Measurements from ENCODE around the gene DUS4L.
"Not testable (repeated sequence)": the region's sequence is repeated elsewhere in the genome, so short reads cannot be mapped to it uniquely, and the experiment has no call there.

The DUS4L gene, protein sequence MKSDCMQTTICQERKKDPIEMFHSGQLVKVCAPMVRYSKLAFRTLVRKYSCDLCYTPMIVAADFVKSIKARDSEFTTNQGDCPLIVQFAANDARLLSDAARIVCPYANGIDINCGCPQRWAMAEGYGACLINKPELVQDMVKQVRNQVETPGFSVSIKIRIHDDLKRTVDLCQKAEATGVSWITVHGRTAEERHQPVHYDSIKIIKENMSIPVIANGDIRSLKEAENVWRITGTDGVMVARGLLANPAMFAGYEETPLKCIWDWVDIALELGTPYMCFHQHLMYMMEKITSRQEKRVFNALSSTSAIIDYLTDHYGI

GRCh38 chr7:107563775-107564552, at the start of gene DUS4L, which contains the start of gene COG5:
Gene DUS4L, plus strand, starts transcription at chr7:107563971. Its CDS starts 3,100 bp downstream, at chr7:107567071.
Gene COG5, minus strand, starts transcription at chr7:107563920. Its CDS starts 24 bp downstream, at chr7:107563896.
- peak; percentile 63 to 71 for DNase-seq (ENCODE audit: low read depth in 2 of 2)

DNA sequence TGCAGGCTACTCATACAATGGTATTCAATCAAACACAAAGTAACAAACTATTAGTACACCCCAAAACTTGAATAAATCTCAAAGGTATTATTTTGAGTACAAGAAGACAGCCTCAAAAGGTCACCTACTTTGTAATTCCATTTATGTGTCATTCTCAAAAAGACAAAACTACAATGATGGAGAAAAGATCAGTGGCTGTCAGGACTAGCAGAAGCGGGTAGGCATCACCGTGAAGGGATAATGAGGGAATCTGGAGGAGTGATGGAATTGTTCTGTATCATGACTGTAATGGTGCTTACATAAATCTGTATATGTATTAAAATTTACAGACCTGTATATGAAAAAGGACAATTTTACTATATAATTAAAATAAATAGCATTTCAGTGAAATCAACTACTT, 37.1 kb upstream of the DUS4L start:
- DNase-seq (ENCODE audit: low read depth in 2 of 2) = no peak

GRCh38 chr7:107527196-107527595, 36.6 kb upstream of the DUS4L start:
- DNase-seq (ENCODE audit: low read depth in 2 of 2) = no peak

- no peak for DNase-seq (ENCODE audit: low read depth in 2 of 2)
Observed at GRCh38 chr7:107528461-107528860, 35.3 kb upstream of the DUS4L start.

DNA sequence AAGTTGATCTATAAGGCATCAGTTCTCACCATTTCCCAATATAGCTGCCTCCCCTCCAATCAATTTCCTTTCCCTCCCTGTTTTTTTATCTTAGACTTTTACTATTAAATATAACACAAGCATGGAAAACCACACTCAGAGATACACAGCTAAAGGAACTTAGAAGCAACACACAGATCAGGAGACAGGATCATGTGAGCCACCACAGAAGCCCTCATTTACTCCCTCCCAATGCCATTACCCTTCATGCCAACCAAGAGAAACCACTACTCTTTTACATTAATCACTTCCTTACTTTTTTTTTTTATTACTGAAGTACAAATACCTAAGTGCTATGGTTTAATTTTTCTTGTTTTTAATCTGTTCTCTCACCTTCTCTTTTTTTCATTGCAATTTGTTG, 33.0 kb upstream of the DUS4L start:
- no peak for DNase-seq (ENCODE audit: low read depth in 2 of 2)

- no peak for DNase-seq (ENCODE audit: low read depth in 2 of 2)
Observed at GRCh38 chr7:107534139-107534538, 29.6 kb upstream of the DUS4L start.

DNA sequence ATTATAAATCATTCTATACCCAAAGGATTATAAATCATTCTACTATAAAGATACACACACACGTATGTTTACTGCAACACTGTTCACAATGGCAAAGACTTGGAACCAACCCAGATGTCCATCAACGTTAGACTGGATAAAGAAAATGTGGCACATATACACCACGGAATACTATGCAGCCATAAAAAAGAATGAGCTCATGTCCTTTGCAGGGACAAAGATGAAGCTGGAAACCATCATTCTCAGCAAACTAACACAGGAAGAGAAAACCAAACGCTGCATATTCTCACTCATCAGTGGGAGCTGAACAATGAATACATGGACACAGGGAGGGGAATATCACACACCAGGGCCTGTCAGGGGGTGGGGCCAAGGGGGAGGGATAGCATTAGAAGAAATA, 26.5 kb upstream of the DUS4L start:
- DNase-seq (ENCODE audit: low read depth in 2 of 2) = not testable (repeated sequence)

DNA sequence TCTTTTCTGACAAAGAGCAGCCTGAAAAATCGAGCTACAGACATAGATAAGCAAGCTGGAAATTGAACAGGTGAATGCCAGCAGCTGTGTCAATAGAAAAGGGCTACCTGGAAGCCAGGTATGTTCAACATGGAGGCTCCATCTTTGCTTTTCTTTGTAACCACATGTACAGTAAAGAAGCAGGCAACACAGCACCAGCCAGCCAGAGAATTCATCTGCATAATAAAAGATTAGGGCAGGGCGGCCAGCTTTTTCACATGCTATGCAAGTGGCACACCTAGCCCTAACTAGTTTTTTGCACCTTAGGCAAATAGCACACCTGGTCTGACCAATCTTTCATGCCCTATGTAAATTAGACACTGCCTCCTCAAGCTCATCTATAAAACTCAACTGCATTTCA, 25.8 kb upstream of the DUS4L start:
- no peak for DNase-seq (ENCODE audit: low read depth in 2 of 2)

- no peak for DNase-seq (ENCODE audit: low read depth in 2 of 2)
Observed at GRCh38 chr7:107543338-107543993, 20.3 kb upstream of the DUS4L start.

GRCh38 chr7:107544848-107545591, 18.8 kb upstream of the DUS4L start:
- no peak for DNase-seq (ENCODE audit: low read depth in 2 of 2)

DNA sequence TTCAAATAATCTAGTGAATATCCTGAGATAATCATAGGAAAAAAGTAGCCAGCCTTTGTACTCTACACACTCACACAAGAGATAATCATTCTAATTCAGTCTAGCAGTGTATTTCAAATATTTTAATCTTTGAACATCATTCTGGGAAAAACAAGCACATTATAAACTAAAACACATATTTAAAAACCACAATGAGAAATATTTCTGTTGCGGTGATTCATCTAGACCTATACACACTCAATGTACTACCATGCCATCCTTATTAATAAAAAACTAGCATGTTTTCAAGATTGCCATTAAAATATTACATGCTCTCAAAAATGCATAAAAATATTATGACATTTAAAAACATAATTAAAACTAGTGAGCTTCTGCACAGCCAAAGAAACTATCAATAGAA, 11.8 kb upstream of the DUS4L start:
- DNase-seq (ENCODE audit: low read depth in 2 of 2) = no peak

GRCh38 chr7:107555893-107556292, 7.9 kb upstream of the DUS4L start:
- no peak for DNase-seq (ENCODE audit: low read depth in 2 of 2)

- no peak for DNase-seq (ENCODE audit: low read depth in 2 of 2)
Observed at GRCh38 chr7:107559864-107560263, 3.9 kb upstream of the DUS4L start.

DNA sequence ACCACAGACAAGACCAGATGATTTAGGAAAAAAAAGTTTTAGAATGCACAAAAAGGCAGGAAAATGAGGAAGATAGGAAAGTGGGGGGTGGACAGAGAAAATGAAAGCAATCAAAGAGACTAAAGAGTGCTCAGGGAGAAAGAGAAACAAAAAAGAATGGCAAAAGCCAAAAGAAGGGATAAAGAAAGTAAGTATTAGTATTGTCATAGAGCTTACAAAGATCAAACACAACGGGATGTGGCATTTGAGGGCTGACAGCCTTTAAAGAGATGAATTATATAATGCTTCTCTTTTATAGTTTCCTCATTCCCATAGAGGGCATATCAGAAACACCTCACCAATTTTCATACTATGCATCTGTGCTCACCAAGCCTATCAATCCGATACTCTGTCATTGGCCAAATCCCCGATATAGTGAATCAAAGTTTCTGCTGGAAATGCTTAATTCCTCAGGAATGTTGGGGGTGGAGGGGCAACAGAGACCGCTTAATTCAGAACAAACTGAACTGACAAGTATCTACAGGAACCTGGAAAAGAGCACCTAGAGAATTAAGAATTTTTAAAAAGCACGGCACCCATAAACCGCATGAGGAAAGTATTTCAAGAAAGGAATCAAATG, 2.8 kb upstream of the DUS4L start:
- DNase-seq (ENCODE audit: low read depth in 2 of 2) = no peak

DNA sequence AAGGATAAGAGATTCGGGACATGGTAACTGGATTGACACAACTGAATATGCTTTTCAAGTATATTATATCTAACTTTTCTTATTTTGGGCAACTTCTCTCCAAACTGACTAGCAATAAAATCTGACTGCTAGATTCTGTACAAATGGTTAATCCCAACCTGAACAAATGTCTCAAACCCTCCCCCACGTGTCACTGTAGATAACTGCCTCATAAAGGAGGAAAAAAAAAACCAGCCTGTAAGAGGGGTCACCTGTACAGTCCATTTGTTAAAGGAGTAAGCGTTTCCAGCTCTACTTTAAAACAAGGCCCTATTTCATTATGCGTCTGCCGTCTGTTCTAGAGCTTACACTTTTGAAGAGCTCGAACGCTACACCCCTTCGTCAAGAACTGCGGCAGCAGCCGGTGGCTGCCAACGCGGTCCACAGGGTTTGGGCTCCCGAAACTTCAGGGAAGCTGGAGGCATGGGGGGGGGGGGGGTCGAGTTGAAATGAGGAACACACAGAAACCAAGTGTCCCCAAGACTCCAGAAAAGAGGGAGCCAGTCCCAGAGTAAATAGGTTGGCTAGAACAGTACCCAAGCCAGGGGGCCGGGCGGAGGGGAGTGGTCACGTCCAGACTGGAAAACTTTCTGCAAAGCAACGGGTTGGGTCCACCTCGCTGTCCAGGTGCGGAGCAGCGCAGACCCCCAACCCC, 543 bp upstream of the DUS4L start:
- no peak for DNase-seq (ENCODE audit: low read depth in 2 of 2)

DNA sequence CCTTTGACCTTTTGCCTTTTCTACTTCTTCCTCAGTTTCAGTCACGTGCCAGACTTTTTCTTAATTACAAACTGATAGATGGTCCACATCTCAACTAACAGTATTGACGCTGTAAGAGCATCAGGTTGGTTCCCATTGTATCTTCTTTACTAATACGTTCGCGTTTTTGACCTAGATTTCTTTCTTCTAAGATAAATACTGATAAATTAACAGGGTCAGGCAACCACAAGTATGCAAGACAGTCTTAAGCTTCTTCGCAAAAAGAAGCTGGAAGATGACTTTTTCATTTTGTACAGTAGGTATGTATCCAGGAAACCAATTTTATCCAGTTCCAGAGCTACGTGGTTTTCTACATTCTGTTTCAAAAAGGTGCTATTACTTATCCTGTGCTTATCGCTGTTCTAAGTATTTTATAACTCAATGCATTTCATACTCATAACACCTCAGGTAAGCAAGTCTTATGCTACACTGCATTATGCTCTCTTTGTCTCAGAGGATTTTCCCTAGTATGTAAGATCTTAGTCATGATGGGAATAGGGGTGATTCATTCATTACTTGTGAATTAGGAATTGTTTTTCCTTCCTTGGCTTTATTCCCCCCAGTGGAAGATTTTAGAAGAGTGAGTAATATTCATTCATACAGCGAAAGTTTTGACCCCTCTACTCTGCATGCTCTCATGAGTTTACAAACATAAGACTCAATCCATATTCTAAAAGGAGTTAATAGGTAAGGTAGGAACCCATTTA, 955 bp downstream of the DUS4L start:
- no peak for DNase-seq (ENCODE audit: low read depth in 2 of 2)

DNA sequence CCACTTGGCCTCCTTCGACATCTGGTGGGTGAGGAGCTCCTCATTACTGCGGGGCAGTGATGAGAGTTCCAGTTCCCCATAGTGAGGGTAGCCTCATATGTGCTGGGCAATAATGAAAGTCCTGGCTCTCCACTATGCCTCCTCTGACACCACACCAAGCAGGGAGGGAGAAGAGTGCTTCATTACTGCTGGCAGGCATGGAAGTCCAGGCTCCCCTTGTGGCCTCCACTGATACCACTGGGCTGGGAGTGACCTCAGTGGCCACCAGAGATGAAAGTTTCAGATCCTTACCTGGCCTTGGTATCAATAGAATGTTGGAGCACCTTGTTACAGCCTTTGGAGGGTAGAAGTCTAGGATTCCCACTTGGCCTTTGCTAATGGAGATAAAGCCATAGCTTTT, 6.5 kb downstream of the DUS4L start:
- no peak for DNase-seq (ENCODE audit: low read depth in 2 of 2)

GRCh38 chr7:107573537-107573936, 9.8 kb downstream of the DUS4L start:
- no peak for DNase-seq (ENCODE audit: low read depth in 2 of 2)

GRCh38 chr7:107579554-107579884, 15.7 kb downstream of the DUS4L start:
- no peak for DNase-seq (ENCODE audit: low read depth in 2 of 2)

Data from stimulated activated CD8-positive, alpha-beta memory T cell treated with anti-CD3 and anti-CD28 coated beads, Interleukin-15, amount 100 ng/mL, for 4 hours (primary cell).